H1 (cell line): Measurements from ENCODE around the gene RPN2. TPM values are rescaled to one million over a fixed set of nuclear protein-coding genes. Genes with fewer than 3 reads are reported as not detected.

Experiments
- CTCF ChIA-PET: fragments of 300-600 bp; sonication (Branson Sonifier 250); formaldehyde crosslinking; loops from one replicate; lab custom pipeline; 2021; ENCODE audit not compliant: partially characterized antibody; lab: Charles Lee
- POLR2A ChIA-PET: fragments of 300-600 bp; sonication (Branson Sonifier 250); formaldehyde crosslinking; loops from one replicate; lab custom pipeline; 2021; ENCODE audit warnings: inconsistent platforms; ENCODE audit not compliant: partially characterized antibody; lab: Charles Lee
- DNase-seq, 2 experiments: peaks; one replicate each; pipeline versions ENCODE4 v3.0.0 to v3.0.0-alpha.2; 2010 to 2022; ENCODE audit warnings: low spot score in 2 of 2, low read depth in 1 of 2, mixed read lengths in 1 of 2
- FAIRE-seq: peaks from 2 replicates; lab custom pipeline; 2011; peaks lifted over from hg19 to GRCh38; lab: Jason Lieb, UNC
- H2AFZ ChIP-seq: 2 replicates; pipeline ENCODE4 v1.8.1; 2012; ENCODE audit warnings: low read length, inconsistent platforms
- H2AK5ac ChIP-seq: 2 replicates; pipeline ENCODE4 v1.6.1; 2013; ENCODE audit warnings: low read depth, low read length
- H2BK120ac ChIP-seq: replicated peaks from 2 replicates; pipeline ENCODE3; 2013; ENCODE audit warnings: low read depth, low read length, inconsistent platforms
- H2BK12ac ChIP-seq: 2 replicates; pipeline ENCODE4 v1.6.1; 2013; ENCODE audit warnings: low read depth, low read length
- H2BK15ac ChIP-seq: 2 replicates; pipeline ENCODE4 v1.6.1; 2013; ENCODE audit warnings: low read length
- H2BK20ac ChIP-seq: 2 replicates; pipeline ENCODE4 v1.6.1; 2013; ENCODE audit warnings: low read length
- H2BK5ac ChIP-seq: 2 replicates; pipeline ENCODE4 v1.6.1; 2013; ENCODE audit warnings: low read depth, low read length
- H3K14ac ChIP-seq: 2 replicates; pipeline ENCODE4 v1.6.1; 2013; ENCODE audit warnings: inconsistent platforms; ENCODE audit not compliant: insufficient read length
- H3K18ac ChIP-seq: 2 replicates; pipeline ENCODE4 v1.6.1; 2013; ENCODE audit warnings: low read length; ENCODE audit errors: extremely low read depth
- H3K23ac ChIP-seq: 2 replicates; pipeline ENCODE4 v1.6.1; 2013; ENCODE audit warnings: inconsistent platforms; ENCODE audit not compliant: insufficient read length
- H3K23me2 ChIP-seq: 2 replicates; pipeline ENCODE4 v1.6.1; 2013; ENCODE audit warnings: low read depth, low read length
- H3K27ac ChIP-seq: 2 replicates; pipeline ENCODE4 v1.6.1; 2011; ENCODE audit warnings: low read depth, low read length, inconsistent platforms
- H3K27me3 ChIP-seq, 4 experiments: replicated peaks in 1 of 4; 1 replicate in 1 of 4; 2 replicates in 3 of 4; pipeline versions ENCODE4 v1.6.1 to v1.8.1; 2011 to 2013; ENCODE audit warnings: low read length in 3 of 4, mild to moderate bottlenecking in 3 of 4, inconsistent platforms in 2 of 4, mixed read lengths in 2 of 4, moderate library complexity in 1 of 4; ENCODE audit not compliant: control insufficient read depth in 3 of 4, insufficient read depth in 3 of 4; ENCODE audit errors: extremely low read depth in 1 of 4
- H3K36me3 ChIP-seq, 4 experiments: 2 replicates each; pipeline versions ENCODE4 v1.6.1 to v1.8.1; 2011 to 2013; ENCODE audit warnings: mild to moderate bottlenecking in 4 of 4, low read length in 3 of 4, moderate library complexity in 2 of 4, control low read depth in 1 of 4, inconsistent platforms in 1 of 4; ENCODE audit not compliant: insufficient read depth in 4 of 4, control insufficient read depth in 2 of 4
- H3K4ac ChIP-seq: replicated peaks from 2 replicates; pipeline ENCODE3; 2013; ENCODE audit warnings: low read length, low read depth, mixed read lengths, inconsistent platforms; ENCODE audit not compliant: insufficient read length
- H3K4me1 ChIP-seq, 4 experiments: replicated peaks in 1 of 4; 1 replicate in 1 of 4; 2 replicates in 3 of 4; pipeline versions ENCODE4 v1.6.1 to v1.8.1; 2011 to 2013; ENCODE audit warnings: low read length in 3 of 4, inconsistent platforms in 2 of 4, mixed read lengths in 1 of 4; ENCODE audit not compliant: insufficient read depth in 4 of 4, control insufficient read depth in 3 of 4
- H3K4me2 ChIP-seq, 2 experiments: 2 replicates each; pipeline versions ENCODE4 v1.6.1 to v1.8.1; 2011 to 2013; ENCODE audit warnings: low read depth in 2 of 2, low read length in 2 of 2, control low read depth in 1 of 2, inconsistent platforms in 1 of 2, mild to moderate bottlenecking in 1 of 2; ENCODE audit not compliant: insufficient read depth in 1 of 2
- H3K4me3 ChIP-seq, 4 experiments: fragments of 200-600, 300-600 bp in 1 of 4; sonication (generic), shearing (Covaris generic), sonication (Bioruptor Twin) in 1 of 4; 2 replicates each; pipeline versions ENCODE4 v1.5.1 to v1.8.1; 2011 to 2016; ENCODE audit warnings: low read length in 4 of 4, low read depth in 3 of 4, control low read depth in 2 of 4, inconsistent platforms in 2 of 4, mild to moderate bottlenecking in 2 of 4, mixed read lengths in 1 of 4, moderate library complexity in 1 of 4; ENCODE audit not compliant: insufficient read depth in 2 of 4; ENCODE audit errors: extremely low read depth in 1 of 4
- H3K56ac ChIP-seq: replicated peaks from 2 replicates; pipeline ENCODE3; 2013; ENCODE audit warnings: low read depth, mild to moderate bottlenecking, mixed read lengths, low read length, inconsistent platforms; ENCODE audit not compliant: insufficient read length
- H3K79me1 ChIP-seq: 2 replicates; pipeline ENCODE4 v1.6.1; 2013; ENCODE audit warnings: low read depth, low read length, control low read depth
- H3K79me2 ChIP-seq, 2 experiments: 2 replicates each; pipeline versions ENCODE4 v1.6.1 to v1.8.1; 2012 to 2013; ENCODE audit warnings: low read length in 2 of 2, mild to moderate bottlenecking in 2 of 2, inconsistent platforms in 1 of 2; ENCODE audit not compliant: insufficient read depth in 2 of 2, control insufficient read depth in 1 of 2
- H3K9ac ChIP-seq, 4 experiments: replicated peaks in 1 of 4; 1 replicate in 1 of 4; 2 replicates in 3 of 4; pipeline versions ENCODE4 v1.6.1 to v1.8.1; 2011 to 2013; ENCODE audit warnings: low read depth in 3 of 4, low read length in 3 of 4, control low read depth in 2 of 4, mild to moderate bottlenecking in 2 of 4, moderate library complexity in 2 of 4, inconsistent platforms in 1 of 4; ENCODE audit errors: extremely low read depth in 1 of 4
- H3K9me3 ChIP-seq, 2 experiments: 2 replicates each; pipeline versions ENCODE4 v1.6.1 to v1.8.1; 2012 to 2013; ENCODE audit warnings: mild to moderate bottlenecking in 2 of 2, moderate library complexity in 2 of 2, control low read depth in 1 of 2, inconsistent platforms in 1 of 2, low read depth in 1 of 2, low read length in 1 of 2, mixed read lengths in 1 of 2; ENCODE audit not compliant: insufficient read depth in 2 of 2
- H4K20me1 ChIP-seq, 2 experiments: replicated peaks in 1 of 2; 2 replicates each; pipeline versions ENCODE3 to v1.8.1; 2011 to 2013; ENCODE audit warnings: inconsistent platforms in 2 of 2, low read length in 2 of 2, mild to moderate bottlenecking in 1 of 2; ENCODE audit not compliant: insufficient read depth in 2 of 2, control insufficient read depth in 1 of 2
- H4K5ac ChIP-seq: 2 replicates; pipeline ENCODE4 v1.6.1; 2013; ENCODE audit warnings: low read length, low read depth, mixed read lengths, inconsistent platforms; ENCODE audit not compliant: insufficient read length
- H4K8ac ChIP-seq: 2 replicates; pipeline ENCODE4 v1.8.0; 2013; ENCODE audit warnings: mild to moderate bottlenecking, moderate library complexity, low read length, inconsistent platforms; ENCODE audit not compliant: insufficient read depth; ENCODE audit errors: extremely low read depth
- H4K91ac ChIP-seq: replicated peaks from 2 replicates; pipeline ENCODE3; 2013; ENCODE audit warnings: low read length, mixed read lengths, inconsistent platforms; ENCODE audit not compliant: insufficient read length
- POU5F1 ChIP-seq: IDR thresholded peaks from 2 replicates; pipeline ENCODE4 v1.6.1; 2011; ENCODE audit warnings: low read depth, mild to moderate bottlenecking, low read length, moderate library complexity
- RBBP5 ChIP-seq: IDR thresholded peaks from 2 replicates; pipeline ENCODE4 v1.7.1; 2012; ENCODE audit warnings: low read depth, mild to moderate bottlenecking, inconsistent platforms, low read length, moderate library complexity, borderline replicate concordance
- WGBS, 2 experiments: shearing (Covaris generic) in 1 of 2; methylation state at CpG; one replicate each; pipeline versions ENCODE4 v1.1.6 to v1.1.7; 2013 to 2015; ENCODE audit warnings: low lambda C conversion rate in 2 of 2, mixed read lengths in 2 of 2, inconsistent platforms in 1 of 2, low coverage in 1 of 2, missing lambda C conversion rate in 1 of 2; ENCODE audit not compliant: insufficient replicate concordance in 2 of 2, insufficient coverage in 1 of 2, insufficient read length in 1 of 2; ENCODE audit errors: extremely low coverage in 1 of 2, missing lambda C conversion rate in 1 of 2; 5-methylcytosine and 5-hydroxymethylcytosine counted together
- polyA plus RNA-seq, 7 experiments: library from polyadenylated mRNA; depleted of rRNA in 3 of 7; stranded (reverse) in 5 of 7; unstranded in 2 of 7; fragments of >200 nt in 5 of 7; fragments of 200-250 nt in 2 of 7; gene quantifications; 1 replicate in 5 of 7; 2 replicates in 1 of 7; 4 replicates in 1 of 7; pipeline versions ENCODE4 v1.2.1 to v1.2.3, GENCODE V29; 2011 to 2013; ENCODE audit warnings: missing spikeins in 2 of 7, mixed read lengths in 2 of 7
- total RNA-seq: library from RNA; stranded (reverse); fragmentation: NEBNext Ultra II Directional; extraction: Animal tissue kit (Norgen Biotek cat#: 25700); gene quantifications from 2 replicates; pipeline ENCODE4 v1.2.1, GENCODE V29; 2021

Gene RPN2
- total and polyA plus RNA-seq, 2 of the 8 experiments (the other 6 are each of a cell fraction or from before 2014, with no cell fraction given) = 236 to 379 TPM

- no peak overlapping the region for H3K14ac ChIP-seq
- H2BK20ac ChIP-seq = no peak overlapping the region
- H3K27me3 ChIP-seq = no peaks in the 10 kb centered on the region
- ChIA-PET POLR2A (interaction anchor here (0.6 to 1.0 kb wide), 3 partner anchors 16 to 78 kb away, joined by 3 to 5 read pairs (median 3); no protein-coding TSS in a partner anchor), CTCF (no interaction called here)
- H2AK5ac ChIP-seq = no peak overlapping the region
- H3K4me3 ChIP-seq = no peak overlapping the region
- no peak for TF ChIP-seq POU5F1
- no peak for TF ChIP-seq RBBP5
- FAIRE-seq (no peak), DNase-seq (no peak)
- no peaks in the 10 kb centered on the region for H3K36me3 ChIP-seq
- H4K91ac ChIP-seq = no peak overlapping the region
- H4K5ac ChIP-seq = no peak overlapping the region
- 77% methylated on average over 4 of the region's 4 CpGs; no CpG with 5 or more reads in 1 of the 2 experiments for WGBS, 2 experiments
- no peak overlapping the region for H3K27ac ChIP-seq
- no peak overlapping the region for H2BK12ac ChIP-seq
- no peaks in the 10 kb centered on the region for H4K20me1 ChIP-seq
- no peak overlapping the region for H2BK5ac ChIP-seq
- H3K9me3 ChIP-seq = no peaks in the 10 kb centered on the region
- no peak overlapping the region for H3K9ac ChIP-seq
- no peak overlapping the region for H4K8ac ChIP-seq
- H3K23ac ChIP-seq = no peak overlapping the region
- H3K79me1 ChIP-seq = no peaks in the 10 kb centered on the region
- no peak overlapping the region for H2AFZ ChIP-seq
- no peak overlapping the region for H2BK120ac ChIP-seq
- H3K4ac ChIP-seq = no peak overlapping the region
- H3K18ac ChIP-seq = no peak overlapping the region
- no peak overlapping the region for H3K4me2 ChIP-seq
- no peaks in the 10 kb centered on the region for H3K4me1 ChIP-seq
- no peak overlapping the region for H3K56ac ChIP-seq
- H3K23me2 ChIP-seq = no peaks in the 10 kb centered on the region
- H3K79me2 ChIP-seq = 0 out of 4 replicates have a peak, but pooled peaks cover 0 to 2% of the 10 kb centered on the region in 2 experiments
- no peak overlapping the region for H2BK15ac ChIP-seq
Measured at GRCh38 chr20:37172836-37173235, 6.3 kb upstream of the RPN2 start.
